GM23338 (cell line): ENCODE results near the gene MAN1C1.

Source experiments
- CREB1 ChIP-seq: fragments of 250-450 bp; sonication (Bioruptor Pico); IDR thresholded peaks from 2 replicates; pipeline ENCODE4 v1.5.0; 2020; ENCODE audit warnings: low read depth, mild to moderate bottlenecking, moderate library complexity
- EZH2 ChIP-seq: fragments of 200-600 bp; sonication (generic); IDR thresholded peaks from one replicate; pipeline ENCODE4 v1.8.0; 2017; ENCODE audit warnings: antibody characterized with exemption, mild to moderate bottlenecking, low read depth; ENCODE audit not compliant: unreplicated experiment
- EZH2phosphoT487 ChIP-seq: fragments of 200-600 bp; sonication (generic); IDR thresholded peaks from one replicate; pipeline ENCODE4 v1.8.1; 2018; ENCODE audit warnings: antibody characterized with exemption; ENCODE audit not compliant: unreplicated experiment
- JUNB ChIP-seq: IDR thresholded peaks from one replicate; pipeline ENCODE4 v1.6.1; 2016; ENCODE audit warnings: antibody characterized with exemption; ENCODE audit not compliant: unreplicated experiment
- NANOG ChIP-seq: IDR thresholded peaks from 2 replicates; pipeline ENCODE4 v1.6.1; 2016; ENCODE audit warnings: antibody characterized with exemption, borderline replicate concordance
- POLR2AphosphoS5 ChIP-seq: IDR thresholded peaks from 2 replicates; pipeline ENCODE4 v1.6.1; 2016; ENCODE audit warnings: antibody characterized with exemption, low read depth
- STAT1 ChIP-seq: IDR thresholded peaks from one replicate; pipeline ENCODE4 v1.6.1; 2016; ENCODE audit warnings: antibody characterized with exemption; ENCODE audit not compliant: unreplicated experiment
- ZNF331 ChIP-seq: fragments of 250-450 bp; sonication (Bioruptor Pico); IDR thresholded peaks from 2 replicates; pipeline ENCODE4 v1.5.0; 2020; ENCODE audit warnings: low read depth, mild to moderate bottlenecking, moderate library complexity
- TF ChIP-seq, protein P1 (sequence below), 2 experiments: fragments of 200-600 bp in 1 of 2; sonication (generic) in 1 of 2; conservative IDR thresholded peaks; 2 replicates each; pipeline versions ENCODE4 v1.5.1 to v1.6.1; 2016 to 2017; ENCODE audit warnings: antibody characterized with exemption in 2 of 2, low read depth in 2 of 2, mild to moderate bottlenecking in 2 of 2, moderate library complexity in 1 of 2
- TF ChIP-seq, protein P2 (sequence below): IDR thresholded peaks from one replicate; pipeline ENCODE4 v1.6.1; 2018; ENCODE audit warnings: antibody characterized with exemption; ENCODE audit not compliant: unreplicated experiment
- TF ChIP-seq, protein P3 (sequence below): IDR thresholded peaks from 2 replicates; pipeline ENCODE4 v1.6.1; 2016; ENCODE audit warnings: antibody characterized with exemption

GRCh38 chr1:25808481-25809244 is 192.1 kb downstream of the MAN1C1 start:
- TF ChIP-seq EZH2 = no peak
- no peak for TF ChIP-seq EZH2phosphoT487
- TF ChIP-seq, protein P1, sequence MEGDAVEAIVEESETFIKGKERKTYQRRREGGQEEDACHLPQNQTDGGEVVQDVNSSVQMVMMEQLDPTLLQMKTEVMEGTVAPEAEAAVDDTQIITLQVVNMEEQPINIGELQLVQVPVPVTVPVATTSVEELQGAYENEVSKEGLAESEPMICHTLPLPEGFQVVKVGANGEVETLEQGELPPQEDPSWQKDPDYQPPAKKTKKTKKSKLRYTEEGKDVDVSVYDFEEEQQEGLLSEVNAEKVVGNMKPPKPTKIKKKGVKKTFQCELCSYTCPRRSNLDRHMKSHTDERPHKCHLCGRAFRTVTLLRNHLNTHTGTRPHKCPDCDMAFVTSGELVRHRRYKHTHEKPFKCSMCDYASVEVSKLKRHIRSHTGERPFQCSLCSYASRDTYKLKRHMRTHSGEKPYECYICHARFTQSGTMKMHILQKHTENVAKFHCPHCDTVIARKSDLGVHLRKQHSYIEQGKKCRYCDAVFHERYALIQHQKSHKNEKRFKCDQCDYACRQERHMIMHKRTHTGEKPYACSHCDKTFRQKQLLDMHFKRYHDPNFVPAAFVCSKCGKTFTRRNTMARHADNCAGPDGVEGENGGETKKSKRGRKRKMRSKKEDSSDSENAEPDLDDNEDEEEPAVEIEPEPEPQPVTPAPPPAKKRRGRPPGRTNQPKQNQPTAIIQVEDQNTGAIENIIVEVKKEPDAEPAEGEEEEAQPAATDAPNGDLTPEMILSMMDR (conservative IDR thresholded peaks at IDR 0.05; ENCODE audit: low read depth in 2 of 2) = no peak
- TF ChIP-seq POLR2AphosphoS5 = no peak
- TF ChIP-seq, protein P2, sequence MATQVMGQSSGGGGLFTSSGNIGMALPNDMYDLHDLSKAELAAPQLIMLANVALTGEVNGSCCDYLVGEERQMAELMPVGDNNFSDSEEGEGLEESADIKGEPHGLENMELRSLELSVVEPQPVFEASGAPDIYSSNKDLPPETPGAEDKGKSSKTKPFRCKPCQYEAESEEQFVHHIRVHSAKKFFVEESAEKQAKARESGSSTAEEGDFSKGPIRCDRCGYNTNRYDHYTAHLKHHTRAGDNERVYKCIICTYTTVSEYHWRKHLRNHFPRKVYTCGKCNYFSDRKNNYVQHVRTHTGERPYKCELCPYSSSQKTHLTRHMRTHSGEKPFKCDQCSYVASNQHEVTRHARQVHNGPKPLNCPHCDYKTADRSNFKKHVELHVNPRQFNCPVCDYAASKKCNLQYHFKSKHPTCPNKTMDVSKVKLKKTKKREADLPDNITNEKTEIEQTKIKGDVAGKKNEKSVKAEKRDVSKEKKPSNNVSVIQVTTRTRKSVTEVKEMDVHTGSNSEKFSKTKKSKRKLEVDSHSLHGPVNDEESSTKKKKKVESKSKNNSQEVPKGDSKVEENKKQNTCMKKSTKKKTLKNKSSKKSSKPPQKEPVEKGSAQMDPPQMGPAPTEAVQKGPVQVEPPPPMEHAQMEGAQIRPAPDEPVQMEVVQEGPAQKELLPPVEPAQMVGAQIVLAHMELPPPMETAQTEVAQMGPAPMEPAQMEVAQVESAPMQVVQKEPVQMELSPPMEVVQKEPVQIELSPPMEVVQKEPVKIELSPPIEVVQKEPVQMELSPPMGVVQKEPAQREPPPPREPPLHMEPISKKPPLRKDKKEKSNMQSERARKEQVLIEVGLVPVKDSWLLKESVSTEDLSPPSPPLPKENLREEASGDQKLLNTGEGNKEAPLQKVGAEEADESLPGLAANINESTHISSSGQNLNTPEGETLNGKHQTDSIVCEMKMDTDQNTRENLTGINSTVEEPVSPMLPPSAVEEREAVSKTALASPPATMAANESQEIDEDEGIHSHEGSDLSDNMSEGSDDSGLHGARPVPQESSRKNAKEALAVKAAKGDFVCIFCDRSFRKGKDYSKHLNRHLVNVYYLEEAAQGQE = no peak
- TF ChIP-seq JUNB = no peak
- TF ChIP-seq CREB1 (CRISPR knock-in tag) = no peak
- TF ChIP-seq, protein P3, sequence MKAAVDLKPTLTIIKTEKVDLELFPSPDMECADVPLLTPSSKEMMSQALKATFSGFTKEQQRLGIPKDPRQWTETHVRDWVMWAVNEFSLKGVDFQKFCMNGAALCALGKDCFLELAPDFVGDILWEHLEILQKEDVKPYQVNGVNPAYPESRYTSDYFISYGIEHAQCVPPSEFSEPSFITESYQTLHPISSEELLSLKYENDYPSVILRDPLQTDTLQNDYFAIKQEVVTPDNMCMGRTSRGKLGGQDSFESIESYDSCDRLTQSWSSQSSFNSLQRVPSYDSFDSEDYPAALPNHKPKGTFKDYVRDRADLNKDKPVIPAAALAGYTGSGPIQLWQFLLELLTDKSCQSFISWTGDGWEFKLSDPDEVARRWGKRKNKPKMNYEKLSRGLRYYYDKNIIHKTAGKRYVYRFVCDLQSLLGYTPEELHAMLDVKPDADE = no peak
- TF ChIP-seq NANOG = no peak
- no peak for TF ChIP-seq ZNF331 (CRISPR knock-in tag)
- TF ChIP-seq STAT1 = no peak
